GM21528 (cell line): ENCODE data around the gene RHOT2.

Experiments
- ATAC-seq: cut with Tn5 transposase; IDR thresholded peaks from one replicate; pipeline ENCODE4 v1.9.1; 2021; ENCODE audit warnings: mild to moderate bottlenecking, moderate library complexity; ENCODE audit not compliant: unreplicated experiment, low FRiP score

RHOT2 gene

GRCh38 chr16:667780-668518 is at the start of gene RHOT2:
Gene RHOT2, plus strand, starts transcription at chr16:668132. Its CDS starts 68 bp downstream, at chr16:668200.
- peak; percentile 65 for ATAC-seq

GRCh38 chr16:619476-620100 is 48.3 kb upstream of the RHOT2 start:
- ATAC-seq = no peak

- no peak for ATAC-seq
Observed at GRCh38 chr16:620700-621525, 47.0 kb upstream of the RHOT2 start.

- ATAC-seq = no peak
Observed at GRCh38 chr16:621526-622105, 46.3 kb upstream of the RHOT2 start.

- no peak for ATAC-seq
Observed at GRCh38 chr16:622920-623280, 45.0 kb upstream of the RHOT2 start.

- ATAC-seq = no peak
Observed at GRCh38 chr16:624526-625070, 43.3 kb upstream of the RHOT2 start.

GRCh38 chr16:625117-625976 is 42.6 kb upstream of the RHOT2 start:
- no peak for ATAC-seq

GRCh38 chr16:625977-626765 is 41.8 kb upstream of the RHOT2 start:
- no peak for ATAC-seq

- ATAC-seq = no peak
Observed at GRCh38 chr16:626787-627453, 41.0 kb upstream of the RHOT2 start.

- no peak for ATAC-seq
Observed at GRCh38 chr16:627454-628239, 40.3 kb upstream of the RHOT2 start.

- no peak for ATAC-seq
Observed at GRCh38 chr16:628321-629061, 39.4 kb upstream of the RHOT2 start.

GRCh38 chr16:629185-629832 is 38.6 kb upstream of the RHOT2 start:
- no peak for ATAC-seq

- no peak for ATAC-seq
Observed at GRCh38 chr16:629833-630248, 38.1 kb upstream of the RHOT2 start.

- no peak for ATAC-seq
Observed at GRCh38 chr16:630249-630814, 37.6 kb upstream of the RHOT2 start.

GRCh38 chr16:630815-631405 is 37.0 kb upstream of the RHOT2 start, which contains the start of gene WFIKKN1:
Gene WFIKKN1, plus strand, starts transcription at chr16:630985. Its CDS starts 269 bp downstream, at chr16:631254.
- ATAC-seq = no peak
